Stimulated activated CD8-positive, alpha-beta memory T cell treated with anti-CD3 and anti-CD28 coated beads, Interleukin-12 subunit alpha, Interleukin-12 subunit beta, amount 100 ng/mL, for 4 hours (primary cell): ENCODE measurements around the gene DOCK1.

ENCODE experiments used
- DNase-seq: peaks from one replicate; pipeline ENCODE4 v3.0.0-alpha.2; 2020; ENCODE audit warnings: low read depth

Gene DOCK1

GRCh38 chr10:127088908-127089307, 183.7 kb downstream of the DOCK1 start:
- no peak for DNase-seq

- no peak for DNase-seq
These were observed 184.2 kb downstream of the DOCK1 start for GRCh38 chr10:127089446-127089845.

- no peak for DNase-seq
These were observed 184.9 kb downstream of the DOCK1 start for GRCh38 chr10:127090138-127090537.

GRCh38 chr10:127091354-127091753, 186.1 kb downstream of the DOCK1 start:
- DNase-seq: no peak

- no peak for DNase-seq
These were observed 187.7 kb downstream of the DOCK1 start for GRCh38 chr10:127092916-127093315.

DNA sequence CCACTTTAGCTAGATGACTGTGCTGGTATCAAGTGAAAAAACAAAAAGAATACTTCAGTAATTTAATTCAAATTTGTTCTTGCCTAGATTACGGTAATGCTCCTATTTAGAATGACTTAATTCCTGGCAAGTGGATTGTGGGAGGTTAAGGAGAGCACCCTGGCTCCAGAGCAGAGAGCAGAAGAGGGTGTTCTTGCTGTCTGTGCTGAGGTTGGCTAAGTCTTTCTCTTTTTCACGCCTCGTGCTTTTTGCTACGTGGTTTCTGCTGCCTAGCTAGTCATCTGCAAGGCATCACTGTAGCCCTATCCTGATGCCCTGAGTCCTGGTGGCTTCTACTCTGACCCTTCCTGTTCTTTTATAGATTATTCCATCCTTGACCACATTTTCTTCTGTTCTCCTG, 189.8 kb downstream of the DOCK1 start:
- no peak for DNase-seq

- no peak for DNase-seq
These were observed 195.9 kb downstream of the DOCK1 start for GRCh38 chr10:127100983-127101615.

- DNase-seq: no peak
These were observed 196.9 kb downstream of the DOCK1 start for GRCh38 chr10:127102176-127102575.

DNA sequence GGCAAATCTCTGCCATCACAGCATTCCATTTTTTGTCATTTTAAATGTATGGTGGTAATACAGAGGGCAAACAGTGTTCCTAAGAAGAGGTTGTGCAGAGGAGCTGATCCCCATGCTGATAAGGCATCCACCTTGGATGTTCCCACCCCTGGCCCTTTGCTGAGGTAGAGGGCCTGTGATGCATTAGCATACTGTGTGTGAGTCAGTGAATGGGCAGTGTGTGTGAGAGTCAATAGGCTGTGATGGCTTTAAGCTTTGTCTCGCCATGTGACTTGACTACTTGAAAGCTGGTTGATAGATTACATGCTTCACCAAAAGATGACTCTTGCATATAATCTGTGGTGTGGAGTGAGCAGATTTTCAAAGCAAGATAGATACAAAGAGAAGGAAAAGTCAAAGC, 209.9 kb downstream of the DOCK1 start:
- DNase-seq: no peak

DNA sequence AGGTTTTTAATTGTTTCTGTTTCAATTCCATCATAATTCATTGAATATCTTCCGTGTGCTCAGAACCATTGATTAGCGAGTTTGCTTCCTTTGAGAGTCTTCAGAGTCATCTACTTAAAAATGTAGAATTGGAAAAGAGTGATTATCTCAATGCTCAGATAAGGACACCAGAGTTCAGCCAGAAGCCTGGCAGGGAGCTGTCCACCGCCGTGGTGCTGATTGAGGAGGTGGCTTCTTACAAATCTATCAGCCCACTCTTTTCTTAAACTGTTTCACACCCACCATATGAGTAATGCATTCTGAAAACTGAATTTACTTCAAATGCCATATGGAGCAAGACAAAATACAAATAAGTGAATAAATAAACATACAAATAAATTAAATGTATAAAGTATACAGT, 211.9 kb downstream of the DOCK1 start:
- no peak for DNase-seq

GRCh38 chr10:127118034-127118433, 212.8 kb downstream of the DOCK1 start:
- no peak for DNase-seq

- DNase-seq: no peak
These were observed 214.7 kb downstream of the DOCK1 start for GRCh38 chr10:127119936-127120335.

GRCh38 chr10:127122831-127123230, 217.6 kb downstream of the DOCK1 start:
- DNase-seq: no peak

- no peak for DNase-seq
These were observed 218.4 kb downstream of the DOCK1 start for GRCh38 chr10:127123626-127124025.

GRCh38 chr10:127125331-127125730, 220.1 kb downstream of the DOCK1 start:
- DNase-seq: no peak

GRCh38 chr10:127127822-127128221, 222.6 kb downstream of the DOCK1 start:
- no peak for DNase-seq

DNA sequence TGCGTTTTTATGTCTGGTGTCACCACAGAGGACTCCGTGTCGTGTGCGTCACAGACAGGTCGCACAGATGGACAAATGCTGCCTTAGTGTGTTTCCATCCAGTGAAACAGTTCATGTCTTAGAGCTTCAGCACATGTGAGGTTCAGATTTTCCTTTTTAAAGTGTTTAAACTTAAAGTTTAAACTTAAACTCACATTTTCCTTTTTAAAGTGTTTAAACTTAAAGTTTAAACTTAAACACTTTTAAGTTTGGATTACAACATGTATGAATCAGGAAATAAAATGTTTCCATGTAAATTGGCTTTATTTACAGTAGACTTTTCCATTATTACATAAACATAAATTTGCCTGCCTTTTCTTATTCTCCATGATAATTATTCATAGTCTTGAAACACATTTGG, 223.9 kb downstream of the DOCK1 start:
- no peak for DNase-seq

DNA sequence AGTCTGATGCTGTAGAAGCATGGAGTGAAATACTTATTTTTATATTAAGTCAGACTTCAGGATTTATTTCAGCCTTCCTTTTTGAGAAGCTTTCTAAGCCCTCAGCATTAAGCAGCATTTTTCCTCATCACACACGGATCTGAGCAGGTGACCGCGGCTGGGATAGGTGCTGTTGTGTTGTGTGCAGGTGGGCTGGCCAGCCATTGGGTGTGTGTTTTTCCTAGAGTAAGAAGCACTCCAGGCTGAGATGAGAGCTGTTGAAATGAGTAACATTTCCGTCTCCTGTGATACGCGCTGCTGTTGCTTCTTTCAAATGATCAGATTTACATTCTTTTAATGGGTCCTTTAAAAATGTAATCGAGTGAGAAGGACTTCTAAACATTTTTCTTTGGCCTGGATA, 227.2 kb downstream of the DOCK1 start:
- no peak for DNase-seq

DNA sequence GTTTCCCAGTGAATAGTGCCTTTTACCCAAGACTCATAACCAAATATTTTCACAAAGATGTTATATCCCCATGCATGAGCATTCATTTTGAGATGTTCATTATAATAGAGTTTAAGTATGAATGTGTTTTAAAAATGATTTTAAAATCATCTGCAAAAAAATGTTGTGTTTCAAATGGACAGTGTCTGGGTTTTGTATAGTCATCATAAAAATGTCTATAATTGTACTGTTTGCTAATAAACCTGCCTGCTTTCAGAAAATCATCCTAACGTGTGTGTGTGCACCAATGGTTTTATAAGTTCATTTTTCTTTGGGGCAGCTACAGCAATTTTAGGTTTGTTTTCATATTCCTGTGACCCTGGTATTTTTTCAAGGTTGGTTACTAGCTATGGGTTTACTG, 228.0 kb downstream of the DOCK1 start:
- DNase-seq: no peak

DNA sequence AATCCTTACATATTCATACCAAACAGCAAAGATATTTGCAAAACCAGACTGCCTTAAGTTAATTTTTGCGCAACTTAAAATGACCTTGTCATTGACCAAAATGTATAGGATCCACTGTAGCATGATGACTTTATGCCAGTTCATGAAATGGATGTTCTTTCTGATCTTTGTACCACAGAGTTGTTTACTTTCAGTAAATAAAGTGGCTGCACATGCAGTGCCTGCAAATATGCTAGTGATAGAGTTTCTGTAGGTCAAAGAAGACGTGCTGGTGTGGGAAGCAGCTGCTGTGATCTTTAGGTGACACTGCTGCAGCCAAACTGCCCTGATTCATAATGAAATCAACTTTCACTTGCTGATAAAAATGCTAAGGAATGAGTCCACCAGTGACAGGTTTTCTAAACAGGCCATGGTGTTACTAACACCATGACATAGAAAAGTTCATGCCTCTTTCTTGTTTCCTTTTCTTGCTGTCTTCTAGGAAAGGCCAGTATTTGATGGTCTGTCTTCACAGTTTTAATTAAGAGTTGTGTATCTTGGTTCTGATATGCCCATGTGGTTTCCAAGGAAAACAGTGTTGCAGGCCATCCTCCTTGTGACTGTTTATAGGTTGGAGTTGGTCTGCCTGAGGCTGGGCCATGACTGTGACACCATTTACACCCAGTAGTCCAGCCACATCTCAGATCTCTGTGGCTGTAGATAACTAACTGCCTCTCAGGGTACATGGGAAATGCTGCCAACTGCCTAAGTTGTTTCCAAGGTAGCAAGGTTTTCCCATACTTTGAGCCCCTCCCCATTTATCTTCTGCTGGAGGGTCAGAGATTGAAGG, 228.7 kb downstream of the DOCK1 start:
- DNase-seq: no peak

GRCh38 chr10:127135844-127136577, 230.8 kb downstream of the DOCK1 start:
- DNase-seq: no peak

DNA sequence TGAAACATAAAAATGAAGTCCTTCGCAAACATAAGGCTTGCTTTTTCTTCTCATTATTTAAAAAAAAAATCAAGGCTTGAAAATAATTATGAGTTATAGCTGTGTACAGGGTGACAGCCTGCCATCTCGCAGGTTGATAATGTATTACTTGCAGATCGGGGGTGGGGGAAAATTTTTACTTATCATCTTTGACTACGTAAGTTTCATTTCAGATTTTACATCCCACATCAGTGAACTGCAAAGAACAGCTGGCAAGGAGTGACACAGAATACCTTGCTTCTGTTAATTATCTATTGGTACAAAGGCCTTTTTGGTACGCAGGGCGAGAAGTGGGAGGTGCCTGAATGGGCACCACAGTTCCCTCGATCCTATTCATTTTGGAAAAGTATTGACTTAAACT, 232.2 kb downstream of the DOCK1 start:
- DNase-seq: no peak

DNA sequence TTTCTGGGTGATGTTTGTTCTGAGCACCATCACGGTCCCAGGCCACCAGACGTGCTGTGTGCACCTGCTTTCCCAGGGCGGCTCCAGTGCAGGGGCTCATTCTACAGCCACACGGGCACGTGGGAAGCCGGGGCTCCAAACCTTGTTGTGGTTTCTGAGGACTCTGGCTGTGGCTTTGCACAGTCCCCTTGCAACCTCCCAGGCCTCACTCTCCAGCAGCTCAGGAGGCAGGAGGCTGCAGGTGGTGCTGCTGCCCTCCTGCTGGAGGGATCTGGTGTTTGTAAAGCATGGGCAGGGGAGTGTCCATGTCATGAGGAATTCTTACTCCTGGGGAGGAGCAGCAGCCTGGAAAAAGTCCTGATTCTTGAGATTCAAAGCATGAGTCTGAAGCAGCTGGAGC, 236.9 kb downstream of the DOCK1 start:
- no peak for DNase-seq
